GM12872 (cell line): ENCODE data around the gene PIGR.

ENCODE experiments used
- TF ChIP-seq, protein P1 (sequence below): IDR thresholded peaks from 3 replicates; pipeline ENCODE4 v1.5.1; 2011; ENCODE audit warnings: low read depth, mild to moderate bottlenecking, low read length, moderate library complexity; ENCODE audit not compliant: insufficient read depth

The PIGR gene

DNA sequence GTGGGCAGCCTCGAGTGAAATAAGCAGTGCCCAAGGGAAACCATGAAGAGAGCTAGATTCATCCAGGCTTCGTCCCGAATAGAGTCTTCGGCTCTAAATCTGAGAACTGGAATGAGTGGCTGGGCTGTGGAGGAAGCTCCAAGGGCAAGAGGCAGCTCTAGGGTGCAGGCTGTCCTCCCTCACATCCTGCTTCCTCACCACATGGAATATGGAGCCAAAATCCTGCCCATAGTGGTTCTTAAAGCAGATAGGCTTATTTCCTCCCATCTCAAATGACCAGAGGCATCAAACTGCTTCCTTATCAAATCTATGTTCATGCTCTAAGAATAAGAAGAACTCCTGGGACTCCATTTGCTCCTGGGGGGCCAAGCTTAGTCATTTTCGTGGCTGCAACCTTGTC is 46.5 kb downstream of the PIGR start:
- TF ChIP-seq, protein P1, sequence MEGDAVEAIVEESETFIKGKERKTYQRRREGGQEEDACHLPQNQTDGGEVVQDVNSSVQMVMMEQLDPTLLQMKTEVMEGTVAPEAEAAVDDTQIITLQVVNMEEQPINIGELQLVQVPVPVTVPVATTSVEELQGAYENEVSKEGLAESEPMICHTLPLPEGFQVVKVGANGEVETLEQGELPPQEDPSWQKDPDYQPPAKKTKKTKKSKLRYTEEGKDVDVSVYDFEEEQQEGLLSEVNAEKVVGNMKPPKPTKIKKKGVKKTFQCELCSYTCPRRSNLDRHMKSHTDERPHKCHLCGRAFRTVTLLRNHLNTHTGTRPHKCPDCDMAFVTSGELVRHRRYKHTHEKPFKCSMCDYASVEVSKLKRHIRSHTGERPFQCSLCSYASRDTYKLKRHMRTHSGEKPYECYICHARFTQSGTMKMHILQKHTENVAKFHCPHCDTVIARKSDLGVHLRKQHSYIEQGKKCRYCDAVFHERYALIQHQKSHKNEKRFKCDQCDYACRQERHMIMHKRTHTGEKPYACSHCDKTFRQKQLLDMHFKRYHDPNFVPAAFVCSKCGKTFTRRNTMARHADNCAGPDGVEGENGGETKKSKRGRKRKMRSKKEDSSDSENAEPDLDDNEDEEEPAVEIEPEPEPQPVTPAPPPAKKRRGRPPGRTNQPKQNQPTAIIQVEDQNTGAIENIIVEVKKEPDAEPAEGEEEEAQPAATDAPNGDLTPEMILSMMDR, result no peak

DNA sequence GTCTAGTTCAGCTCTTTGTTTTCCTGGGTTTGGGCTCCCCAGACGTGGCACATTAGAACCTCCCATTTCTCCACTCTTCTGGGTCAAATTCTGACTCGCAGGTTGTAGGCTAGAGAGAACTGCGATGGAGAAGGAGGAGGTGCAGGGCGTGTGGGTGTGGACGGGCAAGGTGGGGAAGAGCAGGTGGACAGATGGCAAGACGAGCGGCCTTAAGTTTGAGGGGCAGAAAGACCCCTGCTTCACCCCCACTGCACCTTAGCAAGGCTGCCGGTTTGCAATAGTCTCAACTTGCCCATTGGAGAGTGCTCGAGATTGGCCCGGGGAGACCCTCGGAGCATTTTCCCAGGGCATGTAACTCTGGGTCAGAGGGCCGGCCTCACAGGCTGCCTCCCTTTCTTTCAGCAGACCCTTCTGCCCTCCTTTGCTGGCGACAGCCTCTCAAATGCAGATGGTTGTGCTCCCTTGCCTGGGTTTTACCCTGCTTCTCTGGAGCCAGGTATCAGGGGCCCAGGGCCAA is 47.3 kb downstream of the PIGR start:
- TF ChIP-seq, protein P1, result no peak

DNA sequence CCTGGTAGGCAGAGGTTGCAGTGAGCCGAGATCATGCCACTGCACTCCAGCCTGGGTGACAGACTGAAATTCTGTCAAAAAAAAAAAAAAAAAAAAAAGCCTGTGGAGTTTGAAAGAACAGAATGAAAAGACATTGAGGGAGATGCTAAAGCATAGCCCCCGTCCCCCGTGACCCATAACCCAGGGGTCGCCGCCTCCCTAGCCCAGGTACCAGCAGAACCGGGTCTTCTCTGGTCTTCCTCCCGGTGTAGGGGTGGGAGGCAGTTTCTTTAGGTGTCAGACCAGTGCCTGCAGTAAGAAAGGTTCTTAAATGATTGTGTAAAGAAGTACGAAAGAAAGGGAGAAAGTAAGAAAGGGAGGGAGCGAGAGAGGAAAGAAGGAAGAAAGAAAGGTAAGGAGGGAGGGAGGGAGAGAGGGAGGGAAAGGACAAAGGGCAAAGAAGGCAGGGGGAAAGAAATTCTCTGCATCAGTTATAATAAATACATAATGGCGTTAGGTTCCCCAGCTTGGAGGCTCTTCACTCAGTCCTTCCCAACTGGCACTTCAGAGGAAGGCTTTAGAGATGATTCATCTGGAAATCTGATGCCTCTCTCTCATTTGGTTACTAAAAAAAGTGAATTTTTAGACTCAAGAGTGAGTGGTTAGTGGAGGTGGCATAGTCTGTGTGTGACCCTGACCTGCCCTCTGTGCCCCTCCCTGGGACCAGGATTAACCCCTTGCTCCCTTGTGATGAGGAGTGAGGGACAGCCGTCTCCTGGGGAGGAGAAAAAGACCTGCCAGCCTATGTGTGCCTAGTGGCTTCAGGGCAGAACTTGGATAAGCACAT is 48.0 kb downstream of the PIGR start:
- TF ChIP-seq, protein P1, result no peak

DNA sequence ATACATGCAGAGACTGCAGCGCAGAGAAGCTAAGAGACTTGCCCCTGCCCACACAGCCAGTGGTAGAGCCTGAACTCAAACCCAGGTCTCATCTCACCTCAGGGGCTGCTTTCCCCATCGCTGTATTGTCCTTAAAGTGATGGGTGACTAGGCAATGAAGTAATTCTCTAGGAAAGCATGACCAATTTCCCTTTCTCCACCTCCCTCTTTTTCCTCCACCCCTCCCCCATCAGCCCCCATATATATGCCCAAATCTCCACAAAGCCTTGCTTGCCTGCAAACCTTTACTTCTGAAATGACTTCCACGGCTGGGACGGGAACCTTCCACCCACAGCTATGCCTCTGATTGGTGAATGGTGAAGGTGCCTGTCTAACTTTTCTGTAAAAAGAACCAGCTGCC is 49.1 kb downstream of the PIGR start, which contains the start of gene IL24:
TSS of gene IL24 (plus strand) at position 269 of the 400 bp plus-strand sequence. CDS start 390 bp downstream, outside the sequence.
- TF ChIP-seq, protein P1, result no peak

DNA sequence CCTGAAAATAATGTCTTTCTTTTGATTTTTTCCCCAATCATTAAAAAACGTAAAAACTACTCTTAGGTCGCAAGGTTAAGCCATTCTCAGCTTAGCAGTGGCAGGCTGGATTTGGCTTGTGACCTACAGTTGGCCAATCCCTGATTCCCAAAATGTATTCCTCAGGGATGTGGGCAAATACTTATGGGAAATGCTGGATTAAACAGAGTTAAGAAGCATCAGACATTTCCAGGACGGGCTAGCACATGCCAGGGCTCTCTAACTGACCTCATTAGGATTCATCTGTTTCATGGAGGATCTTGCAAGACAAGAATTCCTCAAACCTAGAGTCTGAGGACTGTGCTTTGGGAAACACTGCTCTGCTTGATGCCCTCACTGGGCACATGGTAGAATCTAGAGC is 50.0 kb downstream of the PIGR start:
- TF ChIP-seq, protein P1, result no peak

DNA sequence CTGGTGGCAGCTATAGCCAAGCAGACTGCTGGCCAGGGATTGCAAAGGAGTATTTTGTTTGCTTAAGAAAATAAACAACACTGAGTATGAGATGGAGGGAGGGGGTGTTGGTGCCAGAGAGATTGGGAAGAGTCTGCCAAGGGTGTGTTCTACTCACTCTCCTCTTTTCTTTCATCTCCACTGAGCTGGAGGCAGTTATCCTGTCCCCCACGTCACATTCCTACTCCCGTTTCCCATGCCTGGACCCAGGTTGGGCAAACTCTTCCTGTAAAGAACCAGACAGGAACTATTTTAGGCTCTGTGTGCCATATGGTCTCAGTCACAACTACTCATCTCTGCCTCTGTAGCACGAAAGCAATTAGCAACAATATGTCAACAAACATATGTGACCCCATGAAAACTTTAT is 50.4 kb downstream of the PIGR start:
- TF ChIP-seq, protein P1, result no peak

DNA sequence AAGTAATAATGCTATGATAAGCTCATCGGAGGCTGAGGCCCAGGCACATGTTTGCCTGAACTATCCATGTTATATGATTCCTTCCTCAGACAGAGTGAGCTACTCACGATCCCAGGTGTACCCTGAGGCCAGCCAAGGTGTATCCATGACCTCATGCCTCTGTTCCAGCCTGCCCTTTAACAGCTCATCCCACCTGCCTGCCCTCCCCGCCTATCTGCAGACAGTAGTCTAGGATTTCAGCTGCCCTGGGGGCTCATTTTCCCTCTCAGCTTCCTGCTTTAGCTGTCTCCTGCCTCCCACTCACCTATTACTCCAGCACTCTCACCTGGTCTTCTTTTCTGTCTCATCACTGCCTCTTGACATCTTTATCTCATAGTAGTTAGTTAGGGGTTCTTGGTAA is 50.9 kb downstream of the PIGR start:
- TF ChIP-seq, protein P1, result no peak
